Duodenal mucosa (tissue), 2 donors: ENCODE data around the gene ATP6V0B.

Experiments used
- H3K27ac ChIP-seq: one replicate; pipeline ENCODE4 v1.7.0; 2013; ENCODE audit warnings: low read depth, low read length
- H3K27me3 ChIP-seq, 2 donors: one replicate each; pipeline ENCODE4 v1.7.0; 2013; ENCODE audit warnings: low read length in 2 of 2, control low read depth in 1 of 2; ENCODE audit not compliant: insufficient read depth in 2 of 2, control insufficient read depth in 1 of 2
- H3K36me3 ChIP-seq, 2 donors: one replicate each; pipeline ENCODE4 v1.7.0; 2013; ENCODE audit warnings: low read length in 2 of 2, control low read depth in 1 of 2; ENCODE audit not compliant: insufficient read depth in 2 of 2, control insufficient read depth in 1 of 2
- H3K4me1 ChIP-seq, 2 donors: one replicate each; pipeline ENCODE4 v1.7.0; 2013; ENCODE audit warnings: low read length in 2 of 2, control low read depth in 1 of 2; ENCODE audit not compliant: insufficient read depth in 2 of 2, control insufficient read depth in 1 of 2
- H3K4me3 ChIP-seq, 2 donors: one replicate each; pipeline ENCODE4 v1.7.0; 2013; ENCODE audit warnings: low read length in 2 of 2, low read depth in 1 of 2
- H3K9ac ChIP-seq, 2 donors: one replicate each; pipeline ENCODE4 v1.7.0; 2013; ENCODE audit warnings: low read length in 2 of 2, low read depth in 1 of 2
- H3K9me3 ChIP-seq, 2 donors: one replicate each; pipeline ENCODE4 v1.7.0; 2013; ENCODE audit warnings: low read length in 2 of 2, control low read depth in 1 of 2; ENCODE audit not compliant: control insufficient read depth in 1 of 2

ATP6V0B gene

DNA sequence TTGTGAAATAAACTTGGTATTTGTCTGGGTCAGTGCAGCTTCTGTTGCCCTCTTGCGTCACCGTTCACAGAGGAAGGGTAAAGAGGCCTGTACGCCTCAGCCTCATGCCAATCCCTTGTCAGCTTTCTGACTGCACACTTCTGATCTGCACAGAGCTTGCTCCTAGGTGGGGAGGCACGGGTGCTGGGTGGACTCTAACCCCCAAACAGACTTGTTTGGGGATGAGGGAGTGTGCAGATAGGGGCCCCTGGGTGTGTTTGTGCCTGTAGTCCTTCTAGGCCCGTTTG, 3.4 kb downstream of the ATP6V0B start:
- peak overlapping the region; percentile 44 to 65 for H3K9ac ChIP-seq
- H3K36me3 ChIP-seq = peaks cover 15 to 21% of the 10 kb centered on the region in 2 donors
- H3K4me3 ChIP-seq = peak overlapping the region in 1 of 2 donors; percentile 64
- H3K27ac ChIP-seq = no peak overlapping the region
- peaks cover 53 to 60% of the 10 kb centered on the region in 2 donors for H3K4me1 ChIP-seq
- no peaks in the 10 kb centered on the region for H3K9me3 ChIP-seq
- no peaks in the 10 kb centered on the region for H3K27me3 ChIP-seq

DNA sequence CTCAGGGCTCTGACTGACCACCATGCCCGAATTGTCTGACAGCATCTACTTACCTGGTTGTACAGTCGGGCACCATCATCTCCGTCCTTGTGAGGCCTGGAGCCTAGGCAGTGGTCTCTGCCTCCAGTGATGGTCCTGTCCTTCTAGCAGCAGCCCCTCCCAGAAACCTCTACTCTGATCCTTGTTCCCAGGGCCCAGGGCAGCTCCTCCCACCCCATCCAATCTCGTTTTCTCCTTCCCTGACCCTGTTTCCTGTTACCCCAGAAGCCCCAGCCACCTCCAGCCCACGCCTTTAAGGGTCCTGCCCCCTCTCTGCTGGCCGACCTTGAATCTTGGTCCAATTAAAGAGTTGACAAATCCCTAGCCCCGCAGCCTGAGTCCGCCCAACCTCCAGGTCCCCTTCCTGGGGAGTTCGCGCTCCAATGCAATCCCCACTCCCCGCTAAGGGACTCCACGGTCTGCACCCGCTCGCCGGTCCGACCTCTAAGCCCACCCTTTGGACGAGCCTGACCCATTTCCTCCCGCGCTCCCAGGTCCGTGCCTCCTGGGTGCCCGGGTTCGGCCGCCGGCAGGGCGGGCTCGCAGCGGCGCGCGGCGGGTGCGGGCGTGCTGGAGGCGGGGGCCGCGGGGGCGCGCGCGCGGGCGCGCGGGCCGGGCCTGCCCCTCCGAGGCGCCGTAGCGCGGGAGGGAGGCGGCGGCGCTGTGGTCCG, 3.9 kb downstream of the ATP6V0B start, which contains the start of gene B4GALT2:
Gene B4GALT2, plus strand, starts transcription at position 660 of the 710 bp plus-strand sequence. CDS start 1,951 bp downstream, outside the sequence.
- Histone ChIP-seq H3K4me3 (peak within 1 kb of the TSS; percentile 68 to 77), H3K9me3 (no peaks in the 10 kb centered on the region), H3K27ac (peak within 1 kb of the TSS; percentile 21), H3K27me3 (no peaks in the 10 kb centered on the region), H3K36me3 (peaks cover 15 to 23% of the 10 kb centered on the region in 2 donors), H3K4me1 (peaks cover 52 to 59% of the 10 kb centered on the region in 2 donors), H3K9ac (peak within 1 kb of the TSS; percentile 44 to 65)

DNA sequence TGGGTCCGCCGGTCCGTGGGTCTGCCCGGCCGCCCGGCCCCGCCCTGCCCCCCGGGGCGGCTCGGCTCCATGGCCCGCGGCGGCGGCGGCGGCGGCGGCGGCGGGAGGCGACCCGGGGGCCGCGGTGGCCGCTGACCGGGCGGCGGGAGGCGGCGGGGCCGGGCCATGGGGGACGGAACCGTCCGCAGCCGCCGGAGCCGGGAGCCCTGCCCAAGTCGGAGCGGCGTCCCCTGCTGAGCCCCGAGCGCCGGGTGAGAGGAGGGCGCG, 4.4 kb downstream of the ATP6V0B start:
- Histone ChIP-seq H3K4me3 (peak overlapping the region in 1 of 2 donors; percentile 68), H3K36me3 (peaks cover 15 to 24% of the 10 kb centered on the region in 2 donors), H3K27ac (no peak overlapping the region), H3K9me3 (no peaks in the 10 kb centered on the region), H3K9ac (no peak overlapping the region), H3K4me1 (peaks cover 47 to 54% of the 10 kb centered on the region in 2 donors), H3K27me3 (no peaks in the 10 kb centered on the region)

DNA sequence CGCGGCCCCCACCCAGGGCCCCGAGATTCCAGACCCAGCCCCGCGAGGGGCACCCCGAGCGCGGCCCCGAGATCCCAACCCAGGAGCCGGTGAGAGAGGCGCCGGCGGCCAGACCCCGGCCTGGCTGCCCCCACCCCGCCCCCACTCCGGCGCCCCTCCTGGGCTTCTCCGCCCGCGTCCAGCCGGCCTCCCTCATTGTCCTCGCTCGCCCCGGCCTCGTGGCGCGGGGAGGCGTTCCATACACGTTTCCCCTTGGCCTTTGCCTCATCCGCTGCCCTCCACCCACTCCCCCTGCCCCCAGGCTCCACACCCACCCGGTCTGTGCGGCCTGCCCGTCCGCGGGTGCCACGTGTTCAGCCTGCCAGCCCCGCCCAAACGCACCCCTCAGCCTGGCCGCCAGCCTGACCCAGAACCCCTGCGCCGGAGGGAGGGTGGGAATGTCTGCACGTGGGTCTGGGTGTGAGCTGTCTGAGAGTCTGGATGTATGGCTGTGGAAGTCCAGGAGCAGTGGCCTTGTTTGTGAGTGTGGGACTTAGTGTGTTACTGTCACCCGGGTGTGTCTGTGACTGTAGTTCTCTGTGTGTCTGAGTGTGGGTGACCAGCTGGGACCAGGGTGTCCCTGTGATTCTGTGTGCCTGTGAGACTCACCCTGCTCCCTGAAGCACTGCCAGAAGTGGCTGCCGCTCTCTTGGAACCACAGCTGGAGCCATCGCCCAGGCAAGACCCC, 4.9 kb downstream of the ATP6V0B start:
- Histone ChIP-seq H3K36me3 (peaks cover 15 to 27% of the 10 kb centered on the region in 2 donors), H3K4me1 (peaks cover 45 to 52% of the 10 kb centered on the region in 2 donors), H3K9ac (peak overlapping the region; percentile 38 to 64), H3K27ac (peak overlapping the region; percentile 21), H3K4me3 (peak overlapping the region; percentile 62 to 68), H3K9me3 (no peaks in the 10 kb centered on the region), H3K27me3 (no peaks in the 10 kb centered on the region)

DNA sequence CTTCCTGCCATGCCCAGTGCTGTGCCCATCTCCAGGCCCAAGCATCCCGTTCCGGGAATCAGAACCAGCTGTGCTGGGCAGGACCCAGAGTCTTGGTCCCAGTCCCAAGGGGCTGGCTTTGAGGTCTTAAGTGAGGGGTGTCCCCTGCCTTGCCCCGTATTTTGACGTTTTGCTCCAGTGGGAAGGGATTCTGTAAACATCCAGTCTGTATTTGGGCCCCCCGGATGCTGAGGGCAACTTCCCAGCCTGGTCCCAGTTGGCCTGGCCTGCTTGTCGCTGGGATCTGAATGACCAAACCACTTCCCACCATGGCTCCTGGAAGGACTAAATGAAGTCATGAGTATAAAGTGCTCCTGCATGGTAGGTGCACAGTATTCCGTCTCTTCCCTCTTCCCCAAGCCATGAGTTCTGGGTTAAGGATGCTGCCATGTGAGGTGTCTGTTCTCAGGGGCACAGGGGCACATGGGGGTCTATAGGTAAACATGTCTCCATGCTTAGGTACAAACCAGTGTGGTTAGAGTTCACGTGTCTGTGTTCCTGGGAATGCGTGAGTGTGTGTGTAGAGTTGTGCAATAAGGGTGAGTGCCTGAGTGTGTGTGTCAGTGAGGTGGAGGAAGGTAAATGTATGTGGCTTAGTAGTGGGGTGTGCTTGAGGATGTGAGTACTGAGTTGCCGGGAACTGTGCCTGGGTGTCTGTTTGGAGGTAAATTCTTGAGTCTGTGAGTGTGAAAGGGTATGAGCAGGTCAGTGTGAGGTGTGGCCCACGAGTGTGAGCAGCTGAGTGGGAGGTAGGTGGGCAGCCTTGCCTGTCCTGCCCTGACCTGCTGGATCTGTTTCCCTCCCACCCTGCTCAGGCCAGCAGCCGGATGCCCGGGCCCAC, 5.7 kb downstream of the ATP6V0B start:
- Histone ChIP-seq H3K27ac (peak overlapping the region; percentile 21), H3K4me1 (peaks cover 45 to 50% of the 10 kb centered on the region in 2 donors), H3K9me3 (no peaks in the 10 kb centered on the region), H3K27me3 (no peaks in the 10 kb centered on the region), H3K4me3 (peak overlapping the region; percentile 62 to 68), H3K36me3 (peaks cover 15 to 29% of the 10 kb centered on the region in 2 donors), H3K9ac (peak overlapping the region; percentile 38 to 64)

DNA sequence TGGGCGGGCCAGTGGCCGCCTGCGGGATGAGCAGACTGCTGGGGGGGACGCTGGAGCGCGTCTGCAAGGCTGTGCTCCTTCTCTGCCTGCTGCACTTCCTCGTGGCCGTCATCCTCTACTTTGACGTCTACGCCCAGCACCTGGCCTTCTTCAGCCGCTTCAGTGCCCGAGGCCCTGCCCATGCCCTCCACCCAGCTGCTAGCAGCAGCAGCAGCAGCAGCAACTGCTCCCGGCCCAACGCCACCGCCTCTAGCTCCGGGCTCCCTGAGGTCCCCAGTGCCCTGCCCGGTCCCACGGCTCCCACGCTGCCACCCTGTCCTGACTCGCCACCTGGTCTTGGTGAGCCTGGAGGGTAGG, 6.4 kb downstream of the ATP6V0B start:
- no peaks in the 10 kb centered on the region for H3K27me3 ChIP-seq
- H3K27ac ChIP-seq = no peak overlapping the region
- no peak overlapping the region for H3K9ac ChIP-seq
- peak overlapping the region; percentile 62 to 68 for H3K4me3 ChIP-seq
- peaks cover 39 to 44% of the 10 kb centered on the region in 2 donors for H3K4me1 ChIP-seq
- peaks cover 15 to 29% of the 10 kb centered on the region in 2 donors for H3K36me3 ChIP-seq
- no peaks in the 10 kb centered on the region for H3K9me3 ChIP-seq

DNA sequence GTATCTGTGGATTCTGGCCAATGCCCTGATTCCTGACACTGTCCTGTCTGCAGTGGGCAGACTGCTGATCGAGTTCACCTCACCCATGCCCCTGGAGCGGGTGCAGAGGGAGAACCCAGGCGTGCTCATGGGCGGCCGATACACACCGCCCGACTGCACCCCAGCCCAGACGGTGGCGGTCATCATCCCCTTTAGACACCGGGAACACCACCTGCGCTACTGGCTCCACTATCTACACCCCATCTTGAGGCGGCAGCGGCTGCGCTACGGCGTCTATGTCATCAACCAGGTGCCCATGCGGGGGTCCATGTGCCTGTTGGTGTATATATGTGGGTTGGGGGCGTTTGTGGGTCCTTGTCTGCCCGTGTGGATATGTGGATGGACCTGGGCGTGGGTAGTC, 6.9 kb downstream of the ATP6V0B start:
- no peak overlapping the region for H3K9ac ChIP-seq

DNA sequence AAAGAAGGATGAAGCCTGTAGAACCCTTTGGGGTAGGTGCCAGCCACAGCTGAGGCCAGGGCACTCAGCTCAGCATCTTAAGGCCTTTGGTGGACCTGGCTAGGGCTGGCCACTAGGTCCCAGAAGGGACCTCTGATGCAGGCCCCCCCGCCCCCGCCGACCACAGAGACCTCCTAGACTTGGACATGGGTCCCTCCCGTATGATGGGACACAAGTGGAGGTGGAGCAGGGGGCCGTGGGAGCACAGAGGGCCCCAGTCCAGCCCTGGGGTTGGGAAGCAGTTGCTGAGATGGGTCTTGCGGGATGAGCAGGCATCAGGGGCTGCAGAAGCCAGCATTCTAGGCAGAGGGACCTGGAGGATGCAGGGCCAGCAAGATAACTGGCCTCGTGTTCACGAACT, 7.5 kb downstream of the ATP6V0B start:
- Histone ChIP-seq H3K4me1 (peaks cover 33 to 41% of the 10 kb centered on the region in 2 donors), H3K27ac (no peak overlapping the region), H3K4me3 (no peak overlapping the region), H3K27me3 (no peaks in the 10 kb centered on the region), H3K9ac (no peak overlapping the region), H3K9me3 (no peaks in the 10 kb centered on the region), H3K36me3 (peaks cover 4 to 19% of the 10 kb centered on the region in 2 donors)

More for the DNA sequence above, 6.9 kb downstream of the ATP6V0B start:
- no peak overlapping the region for H3K27ac ChIP-seq
- no peak overlapping the region for H3K4me3 ChIP-seq
- peaks cover 34 to 41% of the 10 kb centered on the region in 2 donors for H3K4me1 ChIP-seq
- no peaks in the 10 kb centered on the region for H3K9me3 ChIP-seq
- H3K36me3 ChIP-seq = peaks cover 10 to 25% of the 10 kb centered on the region in 2 donors
- H3K27me3 ChIP-seq = no peaks in the 10 kb centered on the region

DNA sequence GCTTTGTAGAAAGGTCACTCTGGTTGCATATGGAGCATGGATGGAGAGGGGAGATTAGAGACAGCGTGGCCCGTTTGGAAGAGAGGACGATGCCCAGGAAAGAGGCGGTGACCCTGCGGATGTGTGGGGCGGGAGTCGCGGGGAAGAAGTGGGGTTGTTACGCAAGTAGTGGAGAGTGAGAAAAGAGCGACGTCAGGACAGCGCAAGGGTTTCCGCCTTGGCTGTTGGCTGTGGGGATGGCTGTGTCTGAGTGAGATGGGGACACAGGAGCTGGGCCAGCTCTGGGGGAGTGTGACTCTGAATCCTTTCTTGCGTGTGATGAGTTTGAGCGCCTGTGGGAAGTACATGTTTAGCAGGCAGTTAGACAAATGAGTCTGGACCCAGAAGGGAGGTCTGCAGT, 8.0 kb downstream of the ATP6V0B start:
- Histone ChIP-seq H3K4me3 (no peak overlapping the region), H3K27me3 (no peaks in the 10 kb centered on the region), H3K9me3 (no peaks in the 10 kb centered on the region), H3K27ac (no peak overlapping the region), H3K9ac (no peak overlapping the region), H3K4me1 (peaks cover 28 to 35% of the 10 kb centered on the region in 2 donors), H3K36me3 (peaks cover 0 to 13% of the 10 kb centered on the region in 2 donors)
